Testis (tissue), 2 donors: ENCODE data around the gene SGIP1.

Experiments
- POLR2A ChIP-seq: fragments of 450-650 bp; IDR thresholded peaks from one replicate; pipeline ENCODE4 v1.6.1; 2017; ENCODE audit warnings: antibody characterized with exemption, mild to moderate bottlenecking, moderate library complexity
- TF ChIP-seq, protein P1 (sequence below), 3 experiments: fragments of 450-650 bp in 2 of 3; fragments of 200-600 bp in 1 of 3; sonication (generic) in 1 of 3; IDR thresholded peaks; one replicate each; pipeline ENCODE4 v1.5.1; 2016 to 2019; ENCODE audit warnings: antibody characterized with exemption in 3 of 3, mild to moderate bottlenecking in 2 of 3, moderate library complexity in 1 of 3

DNA sequence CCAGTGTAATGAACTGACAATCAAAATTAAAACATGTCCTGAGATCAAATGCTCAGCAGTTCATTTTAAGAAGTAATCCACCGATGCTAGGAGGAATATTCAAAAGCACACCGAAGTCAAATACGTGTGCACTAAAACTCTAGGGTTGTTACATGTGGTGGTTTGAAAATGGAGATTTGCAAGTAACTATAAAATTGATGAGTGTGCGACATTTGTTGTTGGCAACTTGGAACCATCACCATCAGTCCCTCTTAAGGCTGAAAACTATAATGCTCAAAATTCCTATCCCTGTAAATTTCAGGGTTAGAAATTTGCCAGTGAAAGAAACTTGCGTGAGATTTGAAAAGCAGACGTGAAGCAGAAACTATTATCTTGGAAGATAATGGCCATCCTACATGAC lies 13.3 kb upstream of the SGIP1 start:
- TF ChIP-seq, protein P1, sequence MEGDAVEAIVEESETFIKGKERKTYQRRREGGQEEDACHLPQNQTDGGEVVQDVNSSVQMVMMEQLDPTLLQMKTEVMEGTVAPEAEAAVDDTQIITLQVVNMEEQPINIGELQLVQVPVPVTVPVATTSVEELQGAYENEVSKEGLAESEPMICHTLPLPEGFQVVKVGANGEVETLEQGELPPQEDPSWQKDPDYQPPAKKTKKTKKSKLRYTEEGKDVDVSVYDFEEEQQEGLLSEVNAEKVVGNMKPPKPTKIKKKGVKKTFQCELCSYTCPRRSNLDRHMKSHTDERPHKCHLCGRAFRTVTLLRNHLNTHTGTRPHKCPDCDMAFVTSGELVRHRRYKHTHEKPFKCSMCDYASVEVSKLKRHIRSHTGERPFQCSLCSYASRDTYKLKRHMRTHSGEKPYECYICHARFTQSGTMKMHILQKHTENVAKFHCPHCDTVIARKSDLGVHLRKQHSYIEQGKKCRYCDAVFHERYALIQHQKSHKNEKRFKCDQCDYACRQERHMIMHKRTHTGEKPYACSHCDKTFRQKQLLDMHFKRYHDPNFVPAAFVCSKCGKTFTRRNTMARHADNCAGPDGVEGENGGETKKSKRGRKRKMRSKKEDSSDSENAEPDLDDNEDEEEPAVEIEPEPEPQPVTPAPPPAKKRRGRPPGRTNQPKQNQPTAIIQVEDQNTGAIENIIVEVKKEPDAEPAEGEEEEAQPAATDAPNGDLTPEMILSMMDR (IDR thresholded peaks at IDR 0.05): no peak
- TF ChIP-seq POLR2A: no peak
